SU-DHL-6 (cell line): ENCODE results near the gene ZFAND6.

Experiments used
- CTCF ChIP-seq: fragments of 200-600 bp; sonication (generic); IDR thresholded peaks from one replicate; pipeline ENCODE4 v1.5.1; 2017; ENCODE audit warnings: antibody characterized with exemption, mild to moderate bottlenecking, low read length, moderate library complexity; ENCODE audit not compliant: insufficient read depth, poor library complexity, severe bottlenecking
- EZH2phosphoT487 ChIP-seq: fragments of 200-600 bp; sonication (generic), shearing (Covaris generic); conservative IDR thresholded peaks from 2 replicates; pipeline ENCODE4 v1.6.1; 2018; ENCODE audit warnings: mild to moderate bottlenecking, antibody characterized with exemption, low read length, moderate library complexity, mixed read lengths

- TF ChIP-seq CTCF: no peak
- no peak for TF ChIP-seq EZH2phosphoT487
These were observed at the start of gene ZFAND6 for GRCh38 chr15:80058851-80059785.
